EL (cell line): Measurements from ENCODE around the gene BRSK1.

Experiments used
- DNase-seq: peaks from one replicate; pipeline ENCODE4 v3.0.0-alpha.2; 2016

BRSK1 gene

DNA sequence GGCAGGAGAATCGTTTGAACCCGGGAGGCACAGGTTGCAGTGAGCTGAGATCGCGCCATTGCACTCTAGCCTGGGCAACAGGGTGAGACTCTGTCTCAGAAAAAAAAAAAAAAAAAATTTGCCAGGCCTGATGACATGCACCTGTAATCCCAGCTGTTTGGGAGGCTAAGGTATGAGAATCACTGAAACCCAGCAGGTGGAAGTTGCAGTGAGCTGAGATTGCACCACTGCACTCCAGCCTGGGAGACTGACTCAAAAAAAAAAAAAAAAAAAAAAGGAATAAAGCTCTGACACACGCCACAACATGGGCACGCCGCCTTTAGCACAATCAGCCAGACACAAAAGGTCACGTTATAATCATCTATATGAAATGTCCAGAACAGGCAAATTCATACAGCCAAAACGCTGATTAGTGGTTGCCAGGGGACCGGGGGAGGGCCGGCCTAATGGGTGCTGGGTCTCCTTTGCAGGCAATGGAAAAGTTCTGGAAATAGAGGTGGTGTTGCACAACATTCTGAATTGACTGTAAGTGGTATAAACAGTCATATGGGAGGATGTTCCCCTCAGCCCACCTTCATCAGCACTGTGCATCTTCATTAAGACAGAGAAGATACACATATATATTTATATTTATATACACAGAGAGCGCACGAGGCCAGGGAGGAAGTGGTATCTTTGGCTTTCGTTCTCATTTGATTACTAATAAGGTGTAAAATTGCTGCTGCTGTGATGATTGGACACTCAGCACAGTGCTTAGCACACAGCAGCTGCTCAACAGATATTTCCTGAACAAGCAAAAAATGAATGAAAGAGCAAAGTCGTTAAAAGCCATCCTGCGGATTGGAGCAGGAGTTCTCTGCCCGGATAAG lies 7.7 kb upstream of the BRSK1 start:
- DNase-seq, result no peak

GRCh38 chr19:55276720-55277430 lies 6.9 kb upstream of the BRSK1 start:
- DNase-seq, result no peak

GRCh38 chr19:55277494-55277893 lies 6.3 kb upstream of the BRSK1 start:
- no peak for DNase-seq

GRCh38 chr19:55278391-55279135 lies 5.2 kb upstream of the BRSK1 start:
- no peak for DNase-seq

DNA sequence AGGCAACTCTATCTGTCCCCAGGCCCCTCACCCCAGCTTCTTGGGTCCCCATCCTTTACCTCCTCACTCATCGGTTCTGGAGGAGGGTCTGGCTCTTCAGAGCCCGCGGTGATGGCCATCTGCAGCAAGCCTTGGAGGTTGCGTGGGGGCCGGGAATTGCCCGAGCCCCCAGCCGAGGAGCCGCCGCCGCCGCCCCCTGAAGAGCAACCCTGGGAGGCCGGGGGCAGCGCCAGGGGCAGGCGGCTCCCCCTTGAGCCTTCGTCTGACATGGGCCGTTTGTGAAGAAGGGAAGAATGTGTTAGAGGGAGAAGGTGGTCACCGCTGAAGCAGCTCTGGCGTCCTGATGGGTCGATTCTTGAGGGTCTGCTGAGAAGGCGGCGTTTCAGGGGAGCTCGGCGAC lies 4.5 kb upstream of the BRSK1 start:
- no peak for DNase-seq

DNA sequence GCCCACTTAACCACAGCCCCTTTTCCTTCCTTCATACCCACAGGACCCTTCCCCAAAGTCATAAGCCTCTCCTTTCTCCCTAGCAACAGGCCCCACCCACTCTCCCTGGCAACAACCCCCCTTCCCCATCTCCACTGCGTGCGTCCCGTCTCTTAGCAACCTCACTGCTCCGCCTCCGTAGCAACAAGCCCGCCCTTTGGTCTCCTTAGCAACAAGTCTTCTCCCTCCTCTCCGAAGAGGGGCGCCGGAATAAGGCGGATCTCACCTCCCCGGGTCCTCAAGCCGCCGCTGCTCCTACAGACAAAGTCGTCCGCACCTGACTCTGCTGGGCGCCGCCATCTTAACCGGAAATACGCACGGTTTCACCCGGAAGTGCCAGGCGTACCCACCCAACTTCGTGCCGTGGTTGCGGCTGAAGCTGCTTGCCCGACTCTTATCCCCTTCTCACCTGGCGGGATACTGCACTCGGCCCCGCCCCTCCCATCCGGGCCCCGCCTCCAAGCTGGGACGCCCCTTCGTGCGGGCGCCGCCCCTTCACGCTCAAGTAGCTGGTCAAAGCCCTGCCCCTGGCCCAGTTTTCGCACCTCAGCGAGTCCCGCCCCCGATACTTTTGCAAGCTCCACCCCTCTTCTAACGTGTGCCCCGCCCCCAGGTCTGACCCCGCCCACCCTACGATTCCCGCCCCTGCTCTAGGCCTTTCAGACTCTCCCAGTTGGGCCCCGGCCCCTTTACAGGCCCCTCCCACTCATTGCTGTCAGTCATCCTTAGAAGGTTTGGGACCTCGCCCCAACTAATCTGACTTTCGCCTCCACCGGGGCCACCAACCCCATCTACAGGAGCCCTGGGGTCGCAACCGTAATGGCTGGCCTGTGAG lies 3.8 kb upstream of the BRSK1 start, which contains the start of gene HSPBP1:
TSS of gene HSPBP1 (minus strand) at position 341 of the 874 bp plus-strand sequence. CDS start 502 bp downstream, outside the sequence.
- peak; percentile 97 for DNase-seq

- DNase-seq, result no peak
Measured at GRCh38 chr19:55284405-55285058, 735 bp downstream of the BRSK1 start.

DNA sequence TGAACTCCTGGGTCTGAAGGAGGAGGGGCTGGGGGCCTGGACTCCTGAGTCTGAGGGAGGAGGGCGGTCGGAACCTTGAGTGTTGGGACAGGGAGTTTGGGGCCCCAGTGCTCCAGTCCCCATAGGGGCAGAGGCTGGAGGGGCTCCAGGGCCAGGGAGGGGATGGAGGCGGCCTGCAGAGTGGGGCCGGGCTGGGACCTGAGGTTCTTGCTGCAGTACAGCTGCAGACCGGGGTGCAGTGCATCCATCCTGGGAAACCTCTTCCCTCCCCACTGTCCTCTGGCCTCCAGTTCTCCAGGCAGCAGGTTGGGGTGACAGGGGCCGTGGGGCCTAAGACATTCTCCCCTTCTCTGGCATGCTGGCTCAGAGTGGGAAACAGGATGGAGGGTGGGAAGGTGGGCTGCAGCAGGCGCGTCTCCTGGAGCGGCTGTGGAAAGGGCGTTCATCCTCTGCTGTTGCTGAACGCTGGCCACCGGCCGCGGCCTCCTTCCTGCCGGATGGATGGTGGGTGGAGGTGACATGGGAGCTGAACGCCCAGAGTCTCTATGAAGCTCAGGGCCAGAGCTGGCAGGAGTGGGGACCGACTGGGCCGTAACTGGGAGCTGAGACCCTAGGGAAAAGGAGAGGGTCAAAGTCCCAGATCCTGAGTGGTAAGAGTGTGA lies 1.6 kb downstream of the BRSK1 start:
- no peak for DNase-seq

DNA sequence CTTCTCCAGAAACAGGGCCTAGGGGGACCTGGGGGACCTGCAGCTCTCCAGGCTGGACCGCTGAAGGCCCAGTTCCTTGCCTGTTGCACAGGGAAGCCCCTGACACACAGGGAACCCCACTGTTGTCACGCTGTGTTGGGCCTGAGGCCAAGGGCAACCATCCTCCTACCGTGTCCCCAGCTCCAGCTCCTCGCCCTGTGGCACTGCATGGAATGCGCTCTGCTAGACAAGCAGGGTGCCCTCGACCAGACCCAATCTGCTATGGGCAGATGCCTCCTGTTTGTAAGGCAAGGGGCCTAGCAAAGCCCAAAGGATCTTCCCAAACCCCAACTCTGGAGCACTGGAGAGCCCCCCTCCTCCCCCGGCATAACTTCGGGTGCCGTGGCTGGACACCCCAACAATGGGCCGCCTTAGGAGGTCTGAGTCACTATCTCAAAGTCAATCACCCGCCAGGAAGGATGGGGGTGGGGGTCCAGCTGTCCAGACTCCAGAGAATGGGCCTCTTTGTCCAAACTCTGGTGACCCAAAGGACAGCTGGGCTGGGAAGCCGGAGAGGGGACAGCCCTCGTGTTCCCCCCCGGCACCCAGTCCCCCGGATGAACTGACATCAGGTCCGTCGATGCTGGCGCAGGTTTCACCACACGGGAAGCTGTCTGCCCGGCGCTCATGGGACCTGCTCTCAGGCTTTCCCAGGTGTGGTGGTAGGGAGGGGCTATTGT lies 3.7 kb downstream of the BRSK1 start:
- no peak for DNase-seq

DNA sequence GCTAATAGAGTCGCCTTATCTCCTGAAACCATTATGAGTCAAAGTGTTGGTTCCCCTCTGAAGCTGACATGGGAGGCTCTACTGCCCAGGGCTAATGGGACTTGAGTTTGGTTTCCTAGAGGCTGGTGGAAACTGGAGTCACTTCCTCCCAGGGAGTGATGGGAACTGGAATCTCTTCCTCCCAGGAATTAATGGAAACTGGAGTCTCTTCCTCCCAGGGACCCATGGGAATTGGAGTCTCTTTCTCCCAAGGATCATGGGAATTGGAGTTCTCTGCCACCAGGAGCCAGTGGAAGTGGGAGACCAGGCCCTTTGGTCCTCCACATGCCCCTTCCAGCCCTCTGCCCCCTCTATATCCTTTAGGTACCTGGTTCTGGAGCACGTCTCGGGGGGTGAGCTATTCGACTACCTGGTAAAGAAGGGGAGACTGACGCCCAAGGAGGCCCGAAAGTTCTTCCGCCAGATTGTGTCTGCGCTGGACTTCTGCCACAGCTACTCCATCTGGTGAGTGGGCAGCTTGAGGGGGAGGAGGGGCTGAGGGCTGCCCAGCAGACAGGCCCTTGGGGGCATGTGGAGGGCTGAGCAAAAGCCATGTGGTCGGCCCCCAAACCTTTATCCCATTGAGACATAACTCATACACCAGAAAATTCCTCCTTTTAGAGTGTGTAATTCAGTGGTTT lies 5.5 kb downstream of the BRSK1 start:
- no peak for DNase-seq

GRCh38 chr19:55297267-55297666 lies 13.5 kb downstream of the BRSK1 start:
- no peak for DNase-seq

GRCh38 chr19:55299991-55300390 lies 16.2 kb downstream of the BRSK1 start:
- no peak for DNase-seq

- DNase-seq, result no peak
Measured at GRCh38 chr19:55300886-55301458, 17.2 kb downstream of the BRSK1 start.

- DNase-seq, result peak; percentile 77
Measured at GRCh38 chr19:55301459-55302317, 17.9 kb downstream of the BRSK1 start.

- no peak for DNase-seq
Measured at GRCh38 chr19:55302318-55302703, 18.5 kb downstream of the BRSK1 start.

GRCh38 chr19:55303477-55303876 lies 19.7 kb downstream of the BRSK1 start:
- no peak for DNase-seq

GRCh38 chr19:55304279-55304978 lies 20.6 kb downstream of the BRSK1 start:
- DNase-seq, result peak; percentile 30

DNA sequence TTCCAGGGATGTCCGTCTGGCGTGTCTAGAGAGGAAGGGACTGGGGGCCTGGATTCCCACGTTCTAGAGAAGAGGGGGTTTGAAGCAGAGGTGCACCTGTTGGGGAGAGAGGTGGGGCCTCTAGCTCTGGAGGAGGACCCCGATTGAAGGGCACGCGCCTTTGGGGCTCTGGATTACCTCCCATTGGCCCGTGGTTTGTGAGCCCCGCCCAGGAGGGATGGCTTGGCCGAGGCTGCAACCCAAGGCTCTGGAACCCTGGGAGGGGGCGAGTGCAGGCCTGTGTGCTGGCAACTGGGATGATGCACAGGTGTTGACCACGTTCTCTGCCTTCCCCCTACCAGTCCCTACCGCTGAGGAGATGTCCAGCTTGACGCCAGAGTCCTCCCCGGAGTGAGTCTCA lies 21.2 kb downstream of the BRSK1 start:
- no peak for DNase-seq
